GM19099 (cell line): Measurements from ENCODE around the gene SCFD2.

Source experiments
- POLR2A ChIP-seq: IDR thresholded peaks from 3 replicates; pipeline ENCODE4 v1.6.1; 2011; ENCODE audit warnings: low read depth; ENCODE audit not compliant: insufficient read length; ENCODE audit errors: extremely low read depth

The SCFD2 gene

DNA sequence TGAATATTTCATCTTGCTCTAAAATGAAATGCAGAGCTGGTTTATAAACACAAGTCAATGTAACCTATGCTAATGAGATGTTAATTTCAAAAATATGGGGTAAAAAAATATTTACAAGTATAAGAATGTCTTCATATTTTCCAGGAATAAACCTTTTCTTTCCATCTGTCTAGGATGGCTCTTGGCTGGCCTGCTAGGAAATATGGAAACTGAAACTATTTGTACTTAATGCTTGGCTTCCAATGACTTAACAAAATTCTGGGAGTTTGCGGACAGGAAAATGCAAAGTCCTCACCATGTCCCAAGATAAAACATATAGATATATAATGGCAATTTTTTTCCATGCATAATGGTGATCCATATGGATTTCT lies 168.1 kb downstream of the SCFD2 start:
- TF ChIP-seq POLR2A: no peak

DNA sequence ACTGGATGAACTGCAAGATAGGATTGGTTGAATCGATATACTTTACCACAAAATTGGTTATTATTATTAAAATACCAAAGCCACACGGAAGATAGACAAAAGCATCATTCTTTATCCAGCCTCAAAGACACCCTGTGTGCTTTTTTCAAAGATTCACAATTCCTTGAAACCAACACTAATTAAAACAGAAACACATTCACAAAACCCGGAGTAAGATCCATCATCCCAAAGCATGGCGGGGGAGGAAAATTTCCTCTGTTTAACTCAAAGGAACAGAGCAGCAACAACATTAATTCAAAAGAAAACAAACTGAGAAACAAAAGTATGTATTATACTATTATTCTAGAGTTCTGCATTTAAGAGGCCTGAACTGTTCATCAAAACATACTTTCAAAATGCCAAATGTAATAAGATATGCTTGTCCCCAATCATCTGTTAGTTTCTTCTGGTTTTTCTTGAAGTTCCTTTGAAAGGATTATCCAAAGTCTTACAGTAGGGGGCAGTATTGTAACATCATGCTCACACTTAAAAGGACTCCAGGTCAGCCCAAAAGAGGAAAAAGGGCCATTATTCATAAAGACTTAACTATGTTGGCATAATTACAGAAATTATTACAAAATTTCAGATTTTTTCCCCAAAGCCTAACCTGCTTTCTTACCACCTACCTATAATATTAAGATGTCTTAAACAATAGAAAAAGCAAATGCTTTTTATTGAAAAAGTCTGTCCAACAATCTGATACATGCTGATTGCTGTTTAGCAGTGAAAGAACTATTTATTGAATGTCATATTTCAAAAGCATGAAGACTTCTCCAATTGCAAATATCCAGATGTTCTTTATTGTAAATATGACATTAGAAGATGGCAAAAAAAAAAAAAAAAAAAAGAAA lies 168.7 kb downstream of the SCFD2 start:
- TF ChIP-seq POLR2A: no peak

DNA sequence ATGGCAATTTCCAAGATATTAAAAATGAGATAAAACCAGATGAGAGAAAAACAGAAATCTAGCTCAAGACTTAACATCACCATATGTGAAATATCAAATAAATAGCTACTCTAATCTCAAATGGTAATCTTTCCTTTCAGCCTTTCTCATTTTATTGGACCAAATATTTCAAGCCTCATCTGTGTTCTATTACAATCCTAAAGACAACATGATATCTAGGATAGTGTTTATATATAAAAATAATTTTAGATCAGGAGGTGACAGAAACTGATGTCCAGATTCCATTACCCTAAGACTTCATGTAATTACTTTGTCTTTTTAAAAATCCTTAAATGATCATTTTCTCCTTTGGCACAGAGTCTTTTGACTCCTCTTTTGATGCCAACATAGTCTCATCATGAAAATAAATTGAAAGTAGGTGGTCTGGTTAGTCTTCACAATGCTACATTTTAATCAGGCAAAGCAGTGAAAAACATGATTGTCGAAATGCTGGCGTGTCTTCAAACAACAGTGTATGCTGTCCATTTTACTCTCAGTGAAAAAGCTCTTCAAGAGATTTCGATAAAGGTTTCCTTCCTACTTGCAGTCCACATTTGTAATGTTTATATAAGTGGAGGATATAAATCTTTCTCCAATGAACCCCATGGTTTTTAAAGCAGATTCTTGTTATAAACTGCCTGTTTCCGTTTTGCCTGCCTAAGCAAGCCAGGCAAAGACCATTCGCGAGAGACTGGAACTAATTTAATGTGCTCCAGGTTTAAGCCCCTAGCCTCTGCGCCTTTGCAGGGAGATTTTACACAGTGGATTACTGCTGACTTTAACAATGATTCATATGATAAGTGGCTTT lies 169.8 kb downstream of the SCFD2 start:
- no peak for TF ChIP-seq POLR2A

- no peak for TF ChIP-seq POLR2A
These were observed 171.1 kb downstream of the SCFD2 start for GRCh38 chr4:53194727-53195126.

DNA sequence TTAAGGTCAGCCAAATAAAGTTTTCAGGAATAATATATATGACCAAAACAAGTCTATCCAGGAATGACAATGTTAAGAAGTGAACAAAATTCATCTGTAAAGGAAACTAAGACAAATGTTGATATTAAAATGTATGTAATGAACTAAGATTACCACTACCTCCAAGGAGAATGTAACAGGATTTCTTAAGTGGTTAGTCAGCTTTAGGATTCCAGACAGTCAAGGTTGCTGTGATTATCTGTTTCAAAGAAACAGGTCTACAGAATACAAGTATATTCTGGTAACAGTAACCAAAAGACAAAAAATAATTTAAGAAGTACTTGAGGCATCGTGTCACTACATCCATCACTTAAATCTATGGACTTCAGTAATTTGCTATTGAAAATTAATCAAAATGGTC lies 172.8 kb downstream of the SCFD2 start:
- no peak for TF ChIP-seq POLR2A

- TF ChIP-seq POLR2A: no peak
These were observed 173.4 kb downstream of the SCFD2 start for GRCh38 chr4:53192496-53192895.

DNA sequence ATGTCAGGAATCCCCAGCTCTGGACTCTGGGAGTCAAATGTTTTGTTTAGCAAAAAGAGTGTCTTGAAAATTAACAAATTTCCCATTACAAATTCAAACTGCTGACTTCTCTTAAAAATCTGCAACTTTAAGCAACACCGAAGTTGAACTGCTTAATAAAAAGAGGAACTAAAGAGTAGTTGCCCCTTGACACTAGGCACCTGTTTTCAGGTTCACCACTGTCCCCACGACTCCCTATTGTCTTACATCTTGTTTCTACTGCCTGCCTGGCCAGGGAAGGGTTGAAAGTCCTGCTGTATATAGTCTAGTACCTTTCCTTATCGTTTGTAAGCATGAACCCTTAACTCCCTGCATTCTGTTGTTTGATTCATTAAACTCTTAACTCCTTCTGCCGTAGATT lies 173.9 kb downstream of the SCFD2 start:
- no peak for TF ChIP-seq POLR2A

DNA sequence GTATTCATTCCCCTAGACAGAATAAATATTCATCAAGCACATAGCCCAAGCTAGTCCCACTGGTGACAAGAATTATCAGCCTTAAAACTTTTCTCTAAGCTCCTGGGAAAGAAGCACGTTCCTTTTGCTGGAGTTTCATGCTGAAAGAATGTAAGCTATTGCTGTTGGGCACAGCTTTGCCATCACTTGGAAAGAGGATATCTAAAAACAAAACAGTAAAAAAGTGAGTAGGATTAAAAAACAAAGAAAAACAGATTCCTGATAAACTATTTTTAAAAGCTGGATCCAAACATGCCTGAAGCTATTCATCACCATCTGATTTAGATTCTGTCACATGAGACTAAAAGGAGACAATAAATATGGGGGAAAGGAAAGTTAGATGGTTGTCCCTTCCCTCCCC lies 176.8 kb downstream of the SCFD2 start:
- TF ChIP-seq POLR2A: no peak

DNA sequence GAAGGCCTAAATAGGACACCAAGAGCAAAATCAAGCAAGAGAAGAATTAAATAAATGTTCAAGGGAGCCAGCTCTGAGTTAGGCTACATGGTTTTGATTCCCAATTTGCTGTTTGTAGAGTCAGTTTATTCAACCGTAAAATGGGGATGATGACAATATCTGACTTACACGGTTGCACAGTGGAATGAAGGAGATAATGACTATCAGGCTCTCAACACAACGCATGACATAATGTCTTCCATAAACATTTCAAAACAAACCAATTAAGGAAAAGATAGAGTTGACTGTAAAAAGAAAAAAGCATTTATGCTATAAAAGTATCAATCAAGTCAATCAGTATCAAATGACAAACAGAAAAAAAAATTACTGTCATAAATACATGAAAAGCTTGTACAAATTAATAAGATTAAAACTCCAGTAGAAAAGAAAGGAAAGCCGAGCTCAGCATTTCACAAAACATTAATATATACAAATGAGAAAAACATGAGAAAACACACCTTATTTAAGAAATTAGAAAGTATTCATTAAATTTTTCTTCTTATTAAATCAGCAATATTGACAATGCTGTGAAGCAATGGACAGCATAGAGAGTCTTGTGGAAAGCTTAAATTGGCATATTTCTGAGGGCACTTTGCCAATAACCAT lies 179.0 kb downstream of the SCFD2 start:
- TF ChIP-seq POLR2A: no peak

DNA sequence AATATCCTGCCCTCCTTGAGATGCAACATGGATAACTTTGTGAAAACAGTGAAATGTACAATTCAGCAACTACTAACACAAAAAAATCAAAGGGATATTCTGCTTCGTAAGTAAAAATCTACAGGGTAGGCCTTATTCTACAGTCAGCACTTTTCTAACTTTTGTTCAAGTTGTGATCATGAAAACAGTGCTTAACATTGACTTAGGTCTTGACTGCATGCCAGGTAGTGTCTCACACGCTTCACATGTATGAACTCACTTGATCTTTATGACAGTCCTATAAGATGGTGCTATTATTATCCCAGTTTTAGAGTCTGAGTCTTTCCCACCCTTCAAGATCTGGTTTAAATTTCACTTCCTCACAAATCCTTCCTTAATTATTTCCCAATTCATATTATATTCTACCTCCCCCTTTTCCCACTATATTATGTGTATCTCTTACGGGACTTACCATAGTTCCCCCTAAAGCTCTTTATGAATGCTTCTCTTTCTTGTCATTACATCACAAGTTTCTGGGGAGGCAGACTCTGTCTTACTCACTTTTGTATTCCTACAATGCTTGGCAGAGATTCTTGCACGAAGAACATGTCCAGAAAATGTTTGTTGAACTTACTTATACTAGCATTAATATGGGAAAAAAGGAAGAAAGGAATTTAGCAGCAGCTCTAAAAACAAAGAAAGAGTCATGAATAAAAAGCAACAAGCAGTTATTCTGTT lies 179.8 kb downstream of the SCFD2 start:
- no peak for TF ChIP-seq POLR2A

DNA sequence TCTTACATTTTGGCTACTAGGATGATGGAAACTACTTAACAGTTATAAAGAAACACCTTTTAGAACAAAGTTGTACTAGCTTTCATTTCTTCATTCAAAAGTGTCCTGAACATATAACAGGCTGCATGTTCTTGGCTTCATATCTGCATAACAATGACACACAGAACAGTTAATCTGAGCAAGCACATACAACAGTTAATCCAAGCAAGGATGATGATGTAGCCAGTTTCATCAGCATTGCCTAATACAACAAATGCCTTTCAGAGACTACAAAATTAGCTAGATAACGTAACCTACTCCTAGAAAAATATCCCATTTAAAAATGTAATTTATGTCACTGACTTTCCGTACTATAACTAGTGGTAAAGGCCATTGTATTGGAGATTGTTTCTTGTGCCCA lies 182.1 kb downstream of the SCFD2 start:
- TF ChIP-seq POLR2A: no peak

- no peak for TF ChIP-seq POLR2A
These were observed 190.2 kb downstream of the SCFD2 start for GRCh38 chr4:53175640-53176039.

DNA sequence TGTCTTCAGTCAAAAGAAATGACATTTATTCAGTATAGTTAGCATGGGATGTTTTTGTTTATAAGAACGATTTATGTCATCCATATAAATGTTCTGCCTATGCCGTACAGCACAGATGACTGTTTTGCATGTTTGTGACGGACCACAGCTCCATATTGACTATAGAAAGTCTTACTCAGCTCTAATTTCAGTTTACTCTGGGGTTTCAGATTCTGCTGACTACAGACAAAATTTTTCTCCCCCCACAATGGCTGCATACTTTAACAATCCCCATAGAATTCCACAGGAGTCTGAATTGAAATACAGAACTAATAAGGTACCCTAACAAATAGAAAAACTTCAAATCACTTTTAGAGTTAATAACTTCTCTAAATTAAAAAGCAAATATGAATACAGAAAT lies 191.0 kb downstream of the SCFD2 start:
- no peak for TF ChIP-seq POLR2A

GRCh38 chr4:53173576-53173975 lies 192.3 kb downstream of the SCFD2 start:
- no peak for TF ChIP-seq POLR2A

DNA sequence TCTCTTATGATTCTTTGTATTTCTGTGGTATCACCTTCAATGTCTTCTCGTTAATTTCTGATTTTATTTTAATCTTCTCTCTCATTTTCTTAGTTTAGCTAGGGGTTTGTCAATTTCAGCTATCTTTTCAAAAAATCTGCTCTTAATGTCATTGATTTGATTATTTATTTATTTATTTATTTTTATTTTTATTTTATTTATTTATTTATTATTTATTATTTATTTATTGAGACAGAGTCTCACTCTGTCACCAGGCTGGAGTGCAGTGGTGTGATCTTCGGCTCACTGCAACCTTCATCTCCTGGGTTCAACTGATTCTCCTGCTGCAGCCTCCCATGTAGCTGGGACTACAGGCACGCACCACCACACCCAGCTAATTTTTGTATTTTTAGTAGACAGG lies 194.1 kb downstream of the SCFD2 start:
- TF ChIP-seq POLR2A: no peak
